Lower leg skin (tissue), 3 donors: ENCODE data around the gene ZNF367.

Experiments used
- POLR2A ChIP-seq, 2 donors: fragments of 450-650 bp; IDR thresholded peaks; one replicate each; pipeline ENCODE4 v1.6.1; 2016 to 2017; ENCODE audit warnings: antibody characterized with exemption in 2 of 2, mild to moderate bottlenecking in 1 of 2, moderate library complexity in 1 of 2
- TF ChIP-seq, protein P1 (sequence below), 3 donors: fragments of 450-650 bp; IDR thresholded peaks; one replicate each; pipeline ENCODE4 v1.5.1; 2016; ENCODE audit warnings: antibody characterized with exemption in 3 of 3, mild to moderate bottlenecking in 3 of 3, moderate library complexity in 2 of 3

DNA sequence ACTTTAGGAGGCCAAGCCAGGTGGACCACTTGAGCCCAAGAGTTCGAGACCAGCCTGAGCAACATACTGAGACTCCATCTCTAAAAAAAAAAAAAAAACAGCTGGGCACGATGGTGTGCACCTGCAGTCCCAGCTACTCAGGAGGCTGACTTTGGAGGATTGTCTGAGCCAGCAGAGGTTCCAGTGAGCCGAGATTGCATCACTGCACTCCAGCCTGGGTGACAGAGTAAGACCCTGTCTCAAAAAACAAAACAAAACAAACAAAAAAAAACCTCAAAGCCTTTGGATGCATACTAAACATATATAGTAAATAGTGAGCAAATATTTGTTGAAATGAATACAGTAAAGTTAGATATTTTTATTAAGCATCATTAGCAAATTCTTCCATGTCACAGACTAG, 40.0 kb downstream of the ZNF367 start:
- TF ChIP-seq POLR2A (IDR thresholded peaks at IDR 0.05): no peak
- TF ChIP-seq, protein P1, sequence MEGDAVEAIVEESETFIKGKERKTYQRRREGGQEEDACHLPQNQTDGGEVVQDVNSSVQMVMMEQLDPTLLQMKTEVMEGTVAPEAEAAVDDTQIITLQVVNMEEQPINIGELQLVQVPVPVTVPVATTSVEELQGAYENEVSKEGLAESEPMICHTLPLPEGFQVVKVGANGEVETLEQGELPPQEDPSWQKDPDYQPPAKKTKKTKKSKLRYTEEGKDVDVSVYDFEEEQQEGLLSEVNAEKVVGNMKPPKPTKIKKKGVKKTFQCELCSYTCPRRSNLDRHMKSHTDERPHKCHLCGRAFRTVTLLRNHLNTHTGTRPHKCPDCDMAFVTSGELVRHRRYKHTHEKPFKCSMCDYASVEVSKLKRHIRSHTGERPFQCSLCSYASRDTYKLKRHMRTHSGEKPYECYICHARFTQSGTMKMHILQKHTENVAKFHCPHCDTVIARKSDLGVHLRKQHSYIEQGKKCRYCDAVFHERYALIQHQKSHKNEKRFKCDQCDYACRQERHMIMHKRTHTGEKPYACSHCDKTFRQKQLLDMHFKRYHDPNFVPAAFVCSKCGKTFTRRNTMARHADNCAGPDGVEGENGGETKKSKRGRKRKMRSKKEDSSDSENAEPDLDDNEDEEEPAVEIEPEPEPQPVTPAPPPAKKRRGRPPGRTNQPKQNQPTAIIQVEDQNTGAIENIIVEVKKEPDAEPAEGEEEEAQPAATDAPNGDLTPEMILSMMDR (IDR thresholded peaks at IDR 0.05): no peak
